GM18499 (cell line): Measurements from ENCODE around the gene TRIOBP.

Experiments
- ATAC-seq: cut with Tn5 transposase; IDR thresholded peaks from one replicate; pipeline ENCODE4 v1.9.1; 2021; ENCODE audit warnings: moderate number of reproducible peaks; ENCODE audit not compliant: insufficient read depth, unreplicated experiment

Gene TRIOBP

GRCh38 chr22:37726241-37726887, 29.5 kb downstream of the TRIOBP start:
- ATAC-seq = no peak

GRCh38 chr22:37728620-37729019, 31.8 kb downstream of the TRIOBP start:
- no peak for ATAC-seq

GRCh38 chr22:37731804-37732471, 35.1 kb downstream of the TRIOBP start:
- ATAC-seq = no peak

GRCh38 chr22:37732699-37733607, 36.1 kb downstream of the TRIOBP start:
- ATAC-seq = no peak

- ATAC-seq = no peak
Measured at GRCh38 chr22:37733625-37734401, 37.0 kb downstream of the TRIOBP start.

- ATAC-seq = no peak
Measured at GRCh38 chr22:37734402-37734700, 37.5 kb downstream of the TRIOBP start.

- ATAC-seq = no peak
Measured at GRCh38 chr22:37734964-37735451, 38.2 kb downstream of the TRIOBP start.

- ATAC-seq = no peak
Measured at GRCh38 chr22:37739035-37739434, 42.2 kb downstream of the TRIOBP start.

- no peak for ATAC-seq
Measured at GRCh38 chr22:37739611-37740049, 42.8 kb downstream of the TRIOBP start.

- ATAC-seq = no peak
Measured at GRCh38 chr22:37740455-37741311, 43.8 kb downstream of the TRIOBP start.

GRCh38 chr22:37741312-37741795, 44.5 kb downstream of the TRIOBP start:
- no peak for ATAC-seq

- no peak for ATAC-seq
Measured at GRCh38 chr22:37742376-37743171, 45.7 kb downstream of the TRIOBP start.

- ATAC-seq = no peak
Measured at GRCh38 chr22:37744589-37744988, 47.7 kb downstream of the TRIOBP start.

- ATAC-seq = no peak
Measured at GRCh38 chr22:37745548-37746365, 48.9 kb downstream of the TRIOBP start.

GRCh38 chr22:37746366-37747079, 49.7 kb downstream of the TRIOBP start:
- no peak for ATAC-seq

- no peak for ATAC-seq
Measured at GRCh38 chr22:37747080-37747714, 50.3 kb downstream of the TRIOBP start.

GRCh38 chr22:37747715-37748100, 50.9 kb downstream of the TRIOBP start:
- no peak for ATAC-seq
